ENCODE data around the gene IER3.

Gene IER3

GRCh38 chr6:30752157-30752927, 8.0 kb upstream of the IER3 start:
- TF ChIP-seq JUND (IDR thresholded peaks at IDR 0.05; ENCODE audit: low read depth), result no peak; the same call in 1 of the 2 replicates
- peak; percentile 32 to 98 for DNase-seq (ENCODE audit: low read depth in 1 of 2, low spot score in 1 of 2)
- in situ Hi-C loops (cut with HindIII; ENCODE audit: low pct_unique_long_range_greater_than_20kb, low sequenced_read_pairs), result no loop called here

- in situ Hi-C loops (cut with HindIII; ENCODE audit: low pct_unique_long_range_greater_than_20kb, low sequenced_read_pairs), result no loop called here
- no peak for TF ChIP-seq JUND (IDR thresholded peaks at IDR 0.05; ENCODE audit: low read depth)
- DNase-seq (ENCODE audit: low read depth in 1 of 2, low spot score in 1 of 2), result peak in 1 of 2 experiments; percentile 60
Observed at GRCh38 chr6:30750379-30750668, 6.0 kb upstream of the IER3 start.

GRCh38 chr6:30749554-30750378, 5.4 kb upstream of the IER3 start:
- no peak for TF ChIP-seq JUND (IDR thresholded peaks at IDR 0.05; ENCODE audit: low read depth)
- peak in 1 of 2 experiments; percentile 55 for DNase-seq (ENCODE audit: low read depth in 1 of 2, low spot score in 1 of 2)
- in situ Hi-C loops (cut with HindIII; ENCODE audit: low pct_unique_long_range_greater_than_20kb, low sequenced_read_pairs), result no loop called here

GRCh38 chr6:30748851-30749540, 4.6 kb upstream of the IER3 start:
- in situ Hi-C loops (cut with HindIII; ENCODE audit: low pct_unique_long_range_greater_than_20kb, low sequenced_read_pairs), result no loop called here
- TF ChIP-seq JUND (IDR thresholded peaks at IDR 0.05; ENCODE audit: low read depth), result no peak
- peak in 1 of 2 experiments; percentile 66 for DNase-seq (ENCODE audit: low read depth in 1 of 2, low spot score in 1 of 2)

- peak in 1 of 2 experiments; percentile 82 for DNase-seq (ENCODE audit: low read depth in 1 of 2, low spot score in 1 of 2)
- no peak for TF ChIP-seq JUND (IDR thresholded peaks at IDR 0.05; ENCODE audit: low read depth)
- in situ Hi-C loops (cut with HindIII; ENCODE audit: low pct_unique_long_range_greater_than_20kb, low sequenced_read_pairs), result no loop called here
Observed at GRCh38 chr6:30747902-30748769, 3.8 kb upstream of the IER3 start.

- TF ChIP-seq JUND (IDR thresholded peaks at IDR 0.05; ENCODE audit: low read depth), result no peak
- DNase-seq (ENCODE audit: low read depth in 1 of 2, low spot score in 1 of 2), result no peak
- in situ Hi-C loops (cut with HindIII; ENCODE audit: low pct_unique_long_range_greater_than_20kb, low sequenced_read_pairs), result no loop called here
Observed at GRCh38 chr6:30747300-30747687, 2.9 kb upstream of the IER3 start.

GRCh38 chr6:30743099-30744053, 971 bp downstream of the IER3 start:
- peak in 1 of 2 experiments; percentile 46 for DNase-seq (ENCODE audit: low read depth in 1 of 2, low spot score in 1 of 2)
- no peak for TF ChIP-seq JUND (IDR thresholded peaks at IDR 0.05; ENCODE audit: low read depth)
- in situ Hi-C loops (cut with HindIII; ENCODE audit: low pct_unique_long_range_greater_than_20kb, low sequenced_read_pairs), result no loop called here

- DNase-seq (ENCODE audit: low read depth in 1 of 2, low spot score in 1 of 2), result peak; percentile 82 to 99
- in situ Hi-C loops (cut with HindIII; ENCODE audit: low pct_unique_long_range_greater_than_20kb, low sequenced_read_pairs), result no loop called here
- TF ChIP-seq JUND (IDR thresholded peaks at IDR 0.05; ENCODE audit: low read depth), result peak; percentile 58; the same call in 1 of the 2 replicates
Observed at GRCh38 chr6:30742316-30743098, 1.8 kb downstream of the IER3 start, which contains the start of gene FLOT1. Gene FLOT1, minus strand, starts transcription at chr6:30742687. Its CDS starts 498 bp downstream, at chr6:30742189.

GRCh38 chr6:30741789-30742315, 2.5 kb downstream of the IER3 start:
- no peak for DNase-seq (ENCODE audit: low read depth in 1 of 2, low spot score in 1 of 2)
- in situ Hi-C loops (cut with HindIII; ENCODE audit: low pct_unique_long_range_greater_than_20kb, low sequenced_read_pairs), result no loop called here

More at GRCh38 chr6:30741789-30742315, 2.5 kb downstream of the IER3 start:
- TF ChIP-seq JUND (IDR thresholded peaks at IDR 0.05; ENCODE audit: low read depth), result no peak
